ENCODE results near the gene ENDOU.

Gene ENDOU

GRCh38 chr12:47754881-47755280 lies 29.6 kb upstream of the ENDOU start (continued):
- TF ChIP-seq TSHZ2 (CRISPR knock-in tag; IDR thresholded peaks at IDR 0.05): no peak

GRCh38 chr12:47754126-47754525 lies 28.8 kb upstream of the ENDOU start:
- ATAC-seq: no peak
- no peak for TF ChIP-seq RARB (CRISPR knock-in tag; IDR thresholded peaks at IDR 0.05)
- TF ChIP-seq, protein P1, sequence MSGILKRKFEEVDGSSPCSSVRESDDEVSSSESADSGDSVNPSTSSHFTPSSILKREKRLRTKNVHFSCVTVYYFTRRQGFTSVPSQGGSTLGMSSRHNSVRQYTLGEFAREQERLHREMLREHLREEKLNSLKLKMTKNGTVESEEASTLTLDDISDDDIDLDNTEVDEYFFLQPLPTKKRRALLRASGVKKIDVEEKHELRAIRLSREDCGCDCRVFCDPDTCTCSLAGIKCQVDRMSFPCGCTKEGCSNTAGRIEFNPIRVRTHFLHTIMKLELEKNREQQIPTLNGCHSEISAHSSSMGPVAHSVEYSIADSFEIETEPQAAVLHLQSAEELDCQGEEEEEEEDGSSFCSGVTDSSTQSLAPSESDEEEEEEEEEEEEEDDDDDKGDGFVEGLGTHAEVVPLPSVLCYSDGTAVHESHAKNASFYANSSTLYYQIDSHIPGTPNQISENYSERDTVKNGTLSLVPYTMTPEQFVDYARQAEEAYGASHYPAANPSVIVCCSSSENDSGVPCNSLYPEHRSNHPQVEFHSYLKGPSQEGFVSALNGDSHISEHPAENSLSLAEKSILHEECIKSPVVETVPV (CRISPR knock-in tag; IDR thresholded peaks at IDR 0.05): no peak
- TF ChIP-seq ZFP3 (CRISPR knock-in tag; IDR thresholded peaks at IDR 0.05): no peak
- TF ChIP-seq ZNF8 (CRISPR knock-in tag; IDR thresholded peaks at IDR 0.05): no peak
- TF ChIP-seq TSHZ2 (CRISPR knock-in tag; IDR thresholded peaks at IDR 0.05): no peak
- TF ChIP-seq PATZ1 (CRISPR knock-in tag; IDR thresholded peaks at IDR 0.05; ENCODE audit: borderline replicate concordance): no peak
- no peak for TF ChIP-seq ZNF70 (CRISPR knock-in tag; IDR thresholded peaks at IDR 0.05)
- no peak for TF ChIP-seq OSR1 (CRISPR knock-in tag; IDR thresholded peaks at IDR 0.05)
- no peak for TF ChIP-seq ESRRG (CRISPR knock-in tag; IDR thresholded peaks at IDR 0.05)
- TF ChIP-seq BACH2 (CRISPR knock-in tag; IDR thresholded peaks at IDR 0.05; ENCODE audit: borderline replicate concordance): no peak
- no peak for TF ChIP-seq ZC3H10 (CRISPR knock-in tag; IDR thresholded peaks at IDR 0.05)
- no peak for TF ChIP-seq PPARA (CRISPR knock-in tag; IDR thresholded peaks at IDR 0.05; ENCODE audit: borderline replicate concordance)

DNA sequence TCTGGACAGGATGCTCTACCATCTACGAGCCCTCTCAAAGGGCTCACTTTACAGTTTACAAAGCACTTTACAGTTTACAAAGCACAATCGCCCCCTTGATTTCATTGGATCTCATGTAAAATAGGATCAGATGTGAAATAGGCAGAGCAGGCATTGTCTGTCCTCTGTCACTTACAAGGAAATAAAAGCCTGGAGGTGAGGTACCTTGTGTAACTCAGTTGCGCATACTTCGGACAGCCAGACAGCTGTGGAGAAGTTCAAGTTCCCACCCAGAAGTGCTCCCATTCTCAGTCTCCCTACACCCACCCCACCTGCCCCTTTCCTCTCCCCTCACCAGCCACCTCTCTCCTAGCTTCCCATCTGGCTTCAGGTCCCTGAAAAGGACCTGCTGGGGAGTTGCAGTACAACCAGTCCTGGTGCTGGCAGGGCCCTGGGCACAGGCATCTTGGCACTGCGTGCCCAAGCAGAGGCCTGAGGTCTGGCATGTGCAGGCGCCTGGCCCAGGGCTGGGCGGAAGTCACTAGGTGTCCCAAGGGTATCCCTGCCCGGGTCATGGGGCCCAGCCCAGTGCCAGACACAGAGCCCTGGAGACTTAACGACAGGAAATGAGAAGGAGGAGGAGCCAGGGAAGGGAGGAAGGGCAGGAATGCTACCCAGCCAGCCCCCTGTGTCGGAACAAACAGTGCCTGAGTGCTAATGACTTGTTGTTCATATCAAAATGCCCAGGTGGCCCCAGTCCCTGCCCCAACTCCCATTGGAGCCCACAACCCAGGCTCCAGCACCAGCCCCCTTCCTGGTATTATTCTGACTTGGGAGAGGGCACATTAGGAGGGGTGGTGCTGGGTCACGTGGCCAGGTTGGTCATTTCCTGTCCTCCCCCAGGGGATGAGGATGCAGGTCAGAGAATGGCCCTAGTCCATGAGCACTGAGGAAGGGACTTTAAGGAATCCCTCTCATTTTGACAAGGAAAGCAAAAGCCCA lies 28.0 kb upstream of the ENDOU start:
- ATAC-seq: peak; percentile 49
- TF ChIP-seq BACH2 (CRISPR knock-in tag; IDR thresholded peaks at IDR 0.05; ENCODE audit: borderline replicate concordance): no peak
- peak; percentile 20; the same call in 1 of the 2 replicates for TF ChIP-seq TCF4 (CRISPR knock-in tag; IDR thresholded peaks at IDR 0.05; ENCODE audit: borderline replicate concordance)

DNA sequence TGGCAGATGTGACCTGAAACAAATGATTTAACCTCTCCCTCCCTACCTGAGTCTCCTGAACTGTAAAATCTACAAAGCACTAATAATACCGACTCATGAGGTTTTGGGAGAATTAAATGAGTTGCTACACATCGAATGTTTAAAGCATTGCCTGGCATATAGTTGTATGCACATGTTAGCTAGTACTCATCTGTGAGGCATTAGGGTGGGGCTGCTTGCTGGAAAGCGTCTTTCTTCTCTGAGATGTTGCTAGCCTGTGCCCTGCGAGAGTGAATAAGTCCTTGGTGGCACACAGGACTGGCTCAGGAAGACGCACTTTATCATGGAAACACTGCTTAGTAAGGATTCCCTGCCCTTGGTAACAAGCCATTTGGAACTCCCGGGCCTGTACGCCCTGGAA lies 27.3 kb upstream of the ENDOU start:
- TF ChIP-seq RARB (CRISPR knock-in tag; IDR thresholded peaks at IDR 0.05): no peak
- TF ChIP-seq OSR1 (CRISPR knock-in tag; IDR thresholded peaks at IDR 0.05): no peak
- no peak for TF ChIP-seq ARNTL (CRISPR knock-in tag; IDR thresholded peaks at IDR 0.05; ENCODE audit: borderline replicate concordance, low read depth)
- ATAC-seq: peak; percentile 29; the same call in 2 of the 3 replicates

- ATAC-seq: no peak
- no peak for TF ChIP-seq ZNF8 (CRISPR knock-in tag; IDR thresholded peaks at IDR 0.05)
- no peak for TF ChIP-seq TCF4 (CRISPR knock-in tag; IDR thresholded peaks at IDR 0.05; ENCODE audit: borderline replicate concordance)
- TF ChIP-seq BACH2 (CRISPR knock-in tag; IDR thresholded peaks at IDR 0.05; ENCODE audit: borderline replicate concordance): no peak
- no peak for TF ChIP-seq ZFP3 (CRISPR knock-in tag; IDR thresholded peaks at IDR 0.05)
- TF ChIP-seq ZNF565 (CRISPR knock-in tag; conservative IDR thresholded peaks at IDR 0.05; ENCODE audit: low read depth): no peak
- TF ChIP-seq OSR1 (CRISPR knock-in tag; IDR thresholded peaks at IDR 0.05): no peak
- TF ChIP-seq GLIS3 (CRISPR knock-in tag; IDR thresholded peaks at IDR 0.05): no peak
- no peak for TF ChIP-seq CSDC2 (CRISPR knock-in tag; IDR thresholded peaks at IDR 0.05)
- TF ChIP-seq, protein P1 (CRISPR knock-in tag; IDR thresholded peaks at IDR 0.05): no peak
- no peak for TF ChIP-seq ZFP30 (CRISPR knock-in tag; IDR thresholded peaks at IDR 0.05)
- no peak for TF ChIP-seq TOX (CRISPR knock-in tag; IDR thresholded peaks at IDR 0.05; ENCODE audit: borderline replicate concordance)
- TF ChIP-seq CREB5 (CRISPR knock-in tag; IDR thresholded peaks at IDR 0.05; ENCODE audit: low read depth): no peak
- no peak for TF ChIP-seq ARNTL (CRISPR knock-in tag; IDR thresholded peaks at IDR 0.05; ENCODE audit: borderline replicate concordance, low read depth)
These were observed 26.8 kb upstream of the ENDOU start for GRCh38 chr12:47752121-47752520.

All from SK-N-SH treated with all-trans-retinoic acid at 6 μM for 48 hours (cell line).